Coronary artery (tissue), 2 donors: Measurements from ENCODE around the gene ZNF710.

Experiments
- DNase-seq: peaks from one replicate; pipeline ENCODE4 v3.0.0-alpha.2; 2017; ENCODE audit warnings: low spot score
- H3K27ac ChIP-seq, 2 donors: fragments of 200-600 bp; sonication (generic); one replicate each; pipeline ENCODE4 v1.5.1; 2016 to 2019
- H3K4me3 ChIP-seq: fragments of 200-600 bp; sonication (generic); 2 replicates; pipeline ENCODE4 v1.5.1; 2016; ENCODE audit warnings: mild to moderate bottlenecking, moderate library complexity
- TF ChIP-seq, protein P1 (sequence below): fragments of 200-600 bp; sonication (generic); IDR thresholded peaks from one replicate; pipeline ENCODE4 v1.5.1; 2019; ENCODE audit warnings: antibody characterized with exemption

ZNF710 gene

DNA sequence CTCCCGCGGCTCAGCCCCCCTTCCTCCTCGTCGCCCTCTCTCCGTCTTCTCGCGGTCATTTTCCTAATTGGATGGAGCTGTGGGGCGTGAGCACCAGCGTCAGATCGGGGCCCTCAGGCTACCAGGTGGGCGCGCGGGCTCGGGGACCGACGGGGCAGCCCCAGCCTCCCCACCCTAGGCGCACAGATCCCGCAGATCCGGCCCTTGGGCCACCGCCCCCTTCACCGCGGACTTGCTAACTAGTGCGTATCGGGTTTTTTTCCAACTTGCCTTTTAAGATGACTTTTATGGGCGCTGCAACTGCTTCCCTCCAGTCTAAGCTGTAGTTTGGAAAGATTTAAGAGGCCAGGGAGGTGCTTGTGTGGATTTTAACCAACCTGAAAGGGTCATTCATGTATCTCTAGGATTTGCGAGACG is 1.3 kb downstream of the ZNF710 start:
- TF ChIP-seq, protein P1, sequence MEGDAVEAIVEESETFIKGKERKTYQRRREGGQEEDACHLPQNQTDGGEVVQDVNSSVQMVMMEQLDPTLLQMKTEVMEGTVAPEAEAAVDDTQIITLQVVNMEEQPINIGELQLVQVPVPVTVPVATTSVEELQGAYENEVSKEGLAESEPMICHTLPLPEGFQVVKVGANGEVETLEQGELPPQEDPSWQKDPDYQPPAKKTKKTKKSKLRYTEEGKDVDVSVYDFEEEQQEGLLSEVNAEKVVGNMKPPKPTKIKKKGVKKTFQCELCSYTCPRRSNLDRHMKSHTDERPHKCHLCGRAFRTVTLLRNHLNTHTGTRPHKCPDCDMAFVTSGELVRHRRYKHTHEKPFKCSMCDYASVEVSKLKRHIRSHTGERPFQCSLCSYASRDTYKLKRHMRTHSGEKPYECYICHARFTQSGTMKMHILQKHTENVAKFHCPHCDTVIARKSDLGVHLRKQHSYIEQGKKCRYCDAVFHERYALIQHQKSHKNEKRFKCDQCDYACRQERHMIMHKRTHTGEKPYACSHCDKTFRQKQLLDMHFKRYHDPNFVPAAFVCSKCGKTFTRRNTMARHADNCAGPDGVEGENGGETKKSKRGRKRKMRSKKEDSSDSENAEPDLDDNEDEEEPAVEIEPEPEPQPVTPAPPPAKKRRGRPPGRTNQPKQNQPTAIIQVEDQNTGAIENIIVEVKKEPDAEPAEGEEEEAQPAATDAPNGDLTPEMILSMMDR: no peak
- DNase-seq: no peak
- Histone ChIP-seq H3K27ac (peak overlapping the region; percentile 82 to 92), H3K4me3 (peak overlapping the region; percentile 98)

DNA sequence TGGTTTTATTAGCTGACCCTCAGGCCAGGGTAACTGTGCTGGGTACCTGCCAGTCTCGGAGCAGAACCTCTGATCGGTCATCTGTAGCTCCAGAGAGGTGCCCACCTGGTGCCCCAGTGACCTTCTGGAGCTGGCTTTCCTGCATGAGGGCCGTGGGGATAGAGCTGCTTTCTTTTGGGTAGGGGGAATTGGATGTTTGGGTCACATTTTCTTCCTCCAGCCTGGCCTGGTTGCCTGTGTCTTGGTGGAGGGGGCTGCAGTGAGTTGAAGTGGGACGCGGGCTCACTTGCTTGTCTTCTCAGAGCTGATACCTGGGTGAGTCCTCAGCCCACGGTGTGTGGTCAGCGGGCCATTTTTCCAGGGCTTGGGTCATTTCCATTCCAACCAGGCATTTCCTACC is 2.6 kb downstream of the ZNF710 start:
- TF ChIP-seq, protein P1: no peak
- Histone ChIP-seq H3K4me3 (peak overlapping the region; percentile 98), H3K27ac (peak overlapping the region; percentile 41 to 92)
- DNase-seq: no peak

DNA sequence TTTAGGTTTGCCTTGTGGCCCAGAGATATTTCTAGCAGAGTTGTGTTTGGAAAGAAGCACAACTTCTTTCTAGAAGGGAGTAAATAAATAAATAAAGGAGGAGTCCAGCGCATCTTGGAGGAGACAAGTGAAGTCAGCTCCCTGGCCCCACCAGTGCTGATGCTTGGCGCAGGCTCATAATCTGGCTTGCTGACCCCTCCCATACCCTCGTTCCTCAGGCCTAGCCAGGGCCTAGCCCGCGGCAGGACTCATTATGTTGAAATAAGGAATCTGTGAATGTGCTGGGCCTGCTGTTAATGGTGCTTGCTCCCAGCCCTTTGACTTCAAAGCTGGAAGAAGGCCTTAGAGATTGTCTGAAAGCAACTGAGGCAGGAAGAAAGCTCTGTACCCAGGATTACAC is 3.1 kb downstream of the ZNF710 start:
- TF ChIP-seq, protein P1: no peak
- no peak for DNase-seq
- H3K27ac ChIP-seq: peak overlapping the region; percentile 41 to 92
- H3K4me3 ChIP-seq: peak overlapping the region; percentile 98

DNA sequence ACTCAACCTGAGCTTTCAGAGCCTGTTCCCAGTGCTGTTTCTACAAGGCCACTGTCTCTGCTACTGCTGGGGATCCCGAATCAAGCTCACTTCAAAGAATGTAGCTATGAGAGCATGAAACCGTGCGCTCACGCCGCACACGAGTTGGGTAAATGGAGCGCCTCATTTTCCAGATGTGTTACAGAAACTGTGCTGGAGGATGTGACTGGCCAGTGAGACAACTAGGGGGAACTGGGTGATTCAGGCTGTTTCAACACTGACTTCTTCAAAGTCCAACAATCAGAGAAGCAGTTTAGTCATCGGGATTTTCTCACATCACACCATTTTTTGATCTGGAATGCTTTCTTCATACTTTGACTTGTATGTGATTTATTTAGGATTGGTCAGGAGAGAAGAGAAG is 3.5 kb downstream of the ZNF710 start:
- H3K4me3 ChIP-seq: peak overlapping the region; percentile 98
- peak overlapping the region; percentile 41 to 92 for H3K27ac ChIP-seq

DNA sequence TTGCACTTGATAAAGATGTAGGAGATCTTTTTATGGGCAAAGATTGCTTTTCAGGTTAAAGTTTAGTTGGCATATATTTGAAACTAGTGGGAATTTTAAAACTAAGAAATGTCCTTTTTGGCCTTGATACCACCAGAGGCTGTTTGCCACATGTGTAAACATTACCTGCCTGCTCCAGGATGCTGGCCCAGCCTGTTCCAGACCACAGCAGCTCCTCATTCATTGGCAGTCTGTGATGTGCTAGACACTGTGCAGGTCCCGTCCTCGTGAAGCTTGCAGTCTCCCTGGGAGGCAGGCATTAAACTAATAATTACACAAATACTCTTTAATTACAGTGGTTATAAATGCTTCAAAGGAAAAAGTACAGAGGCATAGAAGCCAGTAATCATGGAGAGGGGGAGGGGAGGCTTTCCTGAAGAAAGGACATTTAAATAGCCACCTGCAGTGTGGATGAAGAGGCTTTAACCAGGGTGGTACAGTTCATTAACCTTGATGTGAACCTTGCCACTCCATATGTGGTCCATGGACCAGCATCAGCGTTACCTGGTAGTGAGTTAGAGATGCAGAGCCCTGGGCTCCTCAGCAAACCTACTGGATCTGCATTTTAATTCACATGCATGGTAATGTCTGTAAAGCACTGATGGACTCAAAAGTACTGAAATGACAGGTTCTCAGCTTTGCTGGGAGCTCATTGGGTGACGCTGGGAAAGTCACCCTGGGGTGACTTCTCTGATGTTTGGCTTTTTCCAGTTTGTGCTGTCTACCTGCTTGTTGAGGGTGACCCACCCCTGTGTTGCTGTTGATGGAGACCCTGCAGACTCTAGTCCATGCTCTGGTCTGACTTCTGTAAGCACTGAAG is 5.3 kb downstream of the ZNF710 start:
- no peak for DNase-seq
- TF ChIP-seq, protein P1: no peak
- no peak overlapping the region for H3K4me3 ChIP-seq
- H3K27ac ChIP-seq: peak overlapping the region in 1 of 2 donors; percentile 15

More for the DNA sequence above, 3.5 kb downstream of the ZNF710 start:
- TF ChIP-seq, protein P1: no peak
- DNase-seq: no peak

DNA sequence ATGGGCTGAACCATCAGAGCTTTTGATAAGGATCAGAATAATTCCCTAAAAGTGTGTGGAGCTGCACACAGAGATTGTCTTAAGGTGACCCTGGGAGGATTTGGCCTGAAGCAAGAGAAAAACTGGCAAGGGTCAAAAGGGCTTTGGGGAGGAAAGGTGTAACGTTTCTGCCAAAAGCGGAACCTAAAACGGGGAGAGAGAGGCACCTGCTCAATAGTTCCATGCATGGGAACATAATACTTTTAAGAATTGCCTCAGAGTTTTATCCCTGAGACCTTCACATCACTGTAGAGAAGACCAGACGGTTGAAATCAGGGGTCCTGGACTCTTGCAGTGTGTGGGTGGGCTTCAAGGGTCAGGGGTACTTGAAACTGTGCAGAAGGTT is 5.9 kb downstream of the ZNF710 start:
- no peak for DNase-seq
- no peak overlapping the region for H3K27ac ChIP-seq
- TF ChIP-seq, protein P1: no peak

DNA sequence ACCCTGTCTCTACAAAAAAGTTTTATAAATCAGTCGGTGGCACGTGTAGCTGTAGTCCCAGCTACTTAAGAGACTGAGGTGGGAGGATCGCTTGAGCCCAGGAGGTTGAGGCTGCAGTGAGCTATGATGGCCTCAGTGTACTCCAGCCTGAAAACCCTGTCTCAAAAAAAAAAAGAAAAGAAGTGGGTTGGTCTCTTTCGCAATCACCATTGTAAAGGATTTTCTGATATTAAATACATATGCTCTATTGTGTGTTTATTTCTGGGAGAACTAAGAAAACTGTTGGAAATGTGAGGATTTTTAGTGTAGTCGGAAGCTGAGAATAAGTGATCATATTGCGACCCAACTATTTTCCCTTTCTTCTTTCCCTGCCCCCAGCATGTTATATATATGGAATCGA is 7.5 kb downstream of the ZNF710 start:
- Histone ChIP-seq H3K27ac (no peak overlapping the region), H3K4me3 (no peak overlapping the region)
- no peak for DNase-seq
- TF ChIP-seq, protein P1: no peak

More for the DNA sequence above, 5.9 kb downstream of the ZNF710 start:
- no peak overlapping the region for H3K4me3 ChIP-seq
